ENCODE data around the gene OCA2. TPM values are rescaled to one million over a fixed set of nuclear protein-coding genes. Genes with fewer than 3 reads are reported as not detected.
A peak's percentile ranks its signal among the peaks of the same experiment; 100 is the strongest.

Gene OCA2
- polyA plus RNA-seq, 6 donors from 2014 or later = 0.09 to 0.23 TPM; not detected in 4

GRCh38 chr15:27936164-27936563, 163.0 kb downstream of the OCA2 start:
- Mint-ChIP-seq H3K9me3 (peaks cover 13 to 40% (median 17%) of the 10 kb centered on the region in 7 donors), H3K27me3 (peaks cover 0 to 39% (median 8%) of the 10 kb centered on the region in 3 donors), H3K27ac (no peak overlapping the region), H3K4me3 (peak overlapping the region in 1 of 8 donors; percentile 32), H3K4me1 (no peaks in the 10 kb centered on the region), H3K36me3 (peaks cover 9 to 22% of the 10 kb centered on the region in 2 donors)
- DNase-seq (no peak), ATAC-seq (ENCODE audit: low read depth in 2 of 2) (no peak)

DNA sequence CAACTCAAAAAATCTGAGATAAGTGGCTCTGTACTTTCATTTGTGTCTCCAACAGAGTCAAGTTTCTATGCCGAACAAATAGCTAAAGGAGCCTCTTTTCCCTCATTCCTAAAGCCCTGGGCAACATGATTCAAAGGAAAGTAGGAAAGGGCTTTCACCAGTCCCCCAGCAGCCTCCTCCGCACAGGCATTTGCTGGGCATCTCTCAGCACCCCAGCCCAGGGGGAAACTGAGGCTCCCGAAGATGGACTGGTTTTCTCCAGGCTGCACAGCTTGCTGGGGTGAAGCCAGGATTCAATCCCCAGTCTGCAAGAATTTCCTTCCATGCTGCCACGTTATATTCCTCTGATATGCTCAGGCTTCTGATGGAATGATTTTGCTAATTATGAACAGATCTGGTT, 163.8 kb downstream of the OCA2 start:
- DNase-seq = no peak
- H3K4me3 Mint-ChIP-seq = no peak overlapping the region
- no peak for ATAC-seq (ENCODE audit: low read depth in 2 of 2)
- peaks cover 0 to 36% (median 8%) of the 10 kb centered on the region in 3 donors for H3K27me3 Mint-ChIP-seq
- no peaks in the 10 kb centered on the region for H3K4me1 Mint-ChIP-seq
- H3K9me3 Mint-ChIP-seq = peaks cover 13 to 45% (median 22%) of the 10 kb centered on the region in 7 donors
- H3K36me3 Mint-ChIP-seq = peaks cover 9 to 22% of the 10 kb centered on the region in 2 donors
- H3K27ac Mint-ChIP-seq = no peak overlapping the region

GRCh38 chr15:27934782-27935181, 164.3 kb downstream of the OCA2 start:
- Mint-ChIP-seq H3K36me3 (peaks cover 9 to 22% of the 10 kb centered on the region in 2 donors), H3K4me3 (peak overlapping the region in 1 of 8 donors; percentile 9), H3K4me1 (no peaks in the 10 kb centered on the region), H3K27ac (no peak overlapping the region), H3K27me3 (peaks cover 0 to 31% (median 2%) of the 10 kb centered on the region in 3 donors), H3K9me3 (peaks cover 13 to 45% (median 23%) of the 10 kb centered on the region in 7 donors)
- no peak for DNase-seq
- no peak for ATAC-seq (ENCODE audit: low read depth in 2 of 2)

- Mint-ChIP-seq H3K4me3 (no peak overlapping the region), H3K4me1 (no peaks in the 10 kb centered on the region), H3K36me3 (peaks cover 9 to 22% of the 10 kb centered on the region in 2 donors), H3K9me3 (peaks cover 13 to 45% (median 24%) of the 10 kb centered on the region in 7 donors), H3K27ac (no peak overlapping the region), H3K27me3 (peaks cover 0 to 29% (median 0%) of the 10 kb centered on the region in 3 donors)
- DNase-seq (no peak), ATAC-seq (ENCODE audit: low read depth in 2 of 2) (no peak)
Observed at GRCh38 chr15:27933562-27933961, 165.6 kb downstream of the OCA2 start.

DNA sequence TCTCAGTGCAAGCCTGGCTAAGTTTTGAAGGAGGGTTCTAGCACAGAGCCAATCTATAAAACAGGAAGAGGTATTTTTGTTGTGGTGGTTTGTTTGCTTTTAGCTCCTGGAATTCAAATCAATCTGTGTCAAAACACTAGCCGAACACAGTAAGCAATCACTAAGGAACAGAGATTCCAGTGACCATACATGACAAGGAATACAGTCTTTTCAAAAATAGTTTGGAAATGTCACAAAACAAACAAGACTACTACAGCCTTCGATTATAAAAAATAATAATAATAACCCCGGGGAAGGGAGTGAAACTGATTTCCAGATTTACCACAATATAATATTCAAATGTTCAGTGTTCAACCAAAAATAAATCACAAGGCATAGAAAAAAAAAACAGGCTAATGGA, 166.5 kb downstream of the OCA2 start:
- Mint-ChIP-seq H3K27me3 (peaks cover 0 to 29% (median 0%) of the 10 kb centered on the region in 3 donors), H3K27ac (no peak overlapping the region), H3K4me1 (no peaks in the 10 kb centered on the region), H3K4me3 (no peak overlapping the region), H3K9me3 (peaks cover 13 to 45% (median 27%) of the 10 kb centered on the region in 7 donors), H3K36me3 (peaks cover 9 to 22% of the 10 kb centered on the region in 2 donors)
- ATAC-seq (ENCODE audit: low read depth in 2 of 2) = no peak
- no peak for DNase-seq

DNA sequence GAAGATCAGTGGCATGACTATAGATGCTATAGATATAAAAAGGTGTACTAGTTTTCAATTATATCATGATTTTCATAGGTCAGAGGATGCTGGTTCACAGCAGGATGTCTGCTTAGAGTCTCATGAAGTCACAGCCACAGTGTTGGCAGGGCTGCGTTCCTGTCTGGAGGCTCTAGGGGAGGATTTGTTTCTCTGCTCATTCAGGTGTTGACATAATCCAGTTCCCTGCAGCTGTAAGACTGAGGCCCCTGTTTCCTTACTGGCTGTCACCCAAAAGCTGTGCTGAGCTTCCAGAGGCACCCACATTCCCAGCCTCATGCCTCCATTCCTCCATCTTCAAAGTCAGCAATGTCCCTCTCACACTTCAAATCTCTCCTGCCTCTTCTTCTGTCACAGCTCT, 170.7 kb downstream of the OCA2 start:
- Mint-ChIP-seq H3K27ac (peak overlapping the region in 1 of 6 donors; percentile 40), H3K4me3 (no peak overlapping the region), H3K9me3 (peaks cover 7 to 26% (median 20%) of the 10 kb centered on the region in 7 donors), H3K36me3 (peaks cover 7 to 19% of the 10 kb centered on the region in 2 donors), H3K4me1 (peaks cover 0 to 4% (median 0%) of the 10 kb centered on the region in 3 donors), H3K27me3 (peaks cover 0 to 11% (median 8%) of the 10 kb centered on the region in 3 donors)
- ATAC-seq (ENCODE audit: low read depth in 2 of 2) (no peak), DNase-seq (no peak)

- ATAC-seq (ENCODE audit: low read depth in 2 of 2) = no peak
- no peak for DNase-seq
- Mint-ChIP-seq H3K36me3 (peaks cover 0 to 5% of the 10 kb centered on the region in 2 donors), H3K4me3 (no peak overlapping the region), H3K4me1 (no peaks in the 10 kb centered on the region), H3K27ac (no peak overlapping the region), H3K27me3 (peaks cover 0 to 4% (median 0%) of the 10 kb centered on the region in 3 donors), H3K9me3 (peaks cover 0 to 31% (median 13%) of the 10 kb centered on the region in 7 donors)
Observed at GRCh38 chr15:27912283-27912682, 186.8 kb downstream of the OCA2 start.

DNA sequence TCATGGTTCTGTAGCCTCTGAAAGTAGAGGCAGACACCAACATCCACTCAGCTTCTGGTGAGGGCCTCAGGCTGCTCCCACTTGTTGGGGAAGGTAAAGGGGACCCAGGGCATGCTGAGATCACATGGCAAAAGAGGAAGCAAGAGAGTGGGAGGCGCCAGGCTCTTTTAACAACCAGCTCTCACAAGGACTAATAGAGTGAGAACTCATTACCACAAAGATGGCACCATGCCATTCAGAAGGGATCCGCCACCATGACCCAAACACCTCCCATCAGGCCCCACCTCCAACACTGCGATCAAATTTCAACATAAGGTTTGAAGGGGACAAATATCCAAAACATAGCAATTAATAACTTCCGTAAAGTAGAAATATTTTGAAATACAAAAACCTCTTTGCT, 192.3 kb downstream of the OCA2 start:
- no peak for DNase-seq
- Mint-ChIP-seq H3K4me3 (no peak overlapping the region), H3K36me3 (peaks cover 0 to 11% of the 10 kb centered on the region in 2 donors), H3K27me3 (peaks cover 0 to 6% (median 0%) of the 10 kb centered on the region in 3 donors), H3K9me3 (peaks cover 0 to 40% (median 12%) of the 10 kb centered on the region in 7 donors), H3K27ac (no peak overlapping the region), H3K4me1 (no peaks in the 10 kb centered on the region)
- no peak for ATAC-seq (ENCODE audit: low read depth in 2 of 2)

- H3K27me3 Mint-ChIP-seq = peaks cover 0 to 12% (median 0%) of the 10 kb centered on the region in 3 donors
- ATAC-seq (ENCODE audit: low read depth in 2 of 2) = no peak
- no peak for DNase-seq
- H3K4me3 Mint-ChIP-seq = no peak overlapping the region
- peak overlapping the region in 1 of 6 donors; percentile 6 for H3K27ac Mint-ChIP-seq
- peaks cover 0 to 28% (median 4%) of the 10 kb centered on the region in 7 donors for H3K9me3 Mint-ChIP-seq
- H3K36me3 Mint-ChIP-seq = peaks cover 0 to 6% of the 10 kb centered on the region in 2 donors
- H3K4me1 Mint-ChIP-seq = peaks cover 0 to 13% (median 7%) of the 10 kb centered on the region in 3 donors
Observed at GRCh38 chr15:27903405-27903804, 195.7 kb downstream of the OCA2 start.

DNA sequence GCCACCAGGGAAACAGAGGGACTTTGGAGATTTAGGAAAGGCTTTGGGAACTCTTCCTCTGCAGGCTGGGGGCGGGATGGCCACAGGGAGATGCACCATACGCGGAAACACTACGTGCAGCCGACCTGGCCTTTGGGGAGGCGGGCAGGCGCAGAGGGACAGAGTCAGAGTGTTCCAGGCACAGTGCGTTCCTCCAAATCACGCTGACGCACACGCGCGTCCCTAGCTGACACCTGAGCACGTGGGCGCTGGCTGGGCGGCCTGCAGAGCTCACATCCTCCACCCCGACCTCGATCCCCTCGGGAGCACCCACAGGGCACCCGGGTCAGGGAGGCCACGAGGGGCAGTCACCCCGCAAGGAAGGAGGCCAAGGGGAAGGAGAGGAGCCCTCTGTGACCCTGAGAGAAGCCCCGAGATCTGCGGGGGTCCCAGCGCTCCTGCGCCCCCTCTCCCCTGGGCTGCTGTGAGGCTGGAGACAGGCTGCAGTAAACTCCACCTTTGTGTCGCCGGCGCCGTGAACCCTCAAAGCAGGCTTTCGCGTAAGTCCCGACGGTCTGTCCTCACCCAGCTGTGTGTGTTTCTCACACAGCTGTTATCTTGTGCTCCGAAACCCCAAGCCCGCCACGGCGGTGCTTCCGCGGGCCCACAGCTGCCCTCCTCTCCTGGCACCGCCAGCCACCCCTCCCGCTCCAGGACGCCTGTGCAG, 196.3 kb downstream of the OCA2 start:
- no peak for ATAC-seq (ENCODE audit: low read depth in 2 of 2)
- Mint-ChIP-seq H3K27ac (no peak overlapping the region), H3K27me3 (peaks cover 0 to 12% (median 0%) of the 10 kb centered on the region in 3 donors), H3K4me3 (no peak overlapping the region), H3K9me3 (peaks cover 0 to 29% (median 4%) of the 10 kb centered on the region in 7 donors), H3K36me3 (peaks cover 0 to 6% of the 10 kb centered on the region in 2 donors), H3K4me1 (peaks cover 0 to 13% (median 7%) of the 10 kb centered on the region in 3 donors)
- DNase-seq = no peak

DNA sequence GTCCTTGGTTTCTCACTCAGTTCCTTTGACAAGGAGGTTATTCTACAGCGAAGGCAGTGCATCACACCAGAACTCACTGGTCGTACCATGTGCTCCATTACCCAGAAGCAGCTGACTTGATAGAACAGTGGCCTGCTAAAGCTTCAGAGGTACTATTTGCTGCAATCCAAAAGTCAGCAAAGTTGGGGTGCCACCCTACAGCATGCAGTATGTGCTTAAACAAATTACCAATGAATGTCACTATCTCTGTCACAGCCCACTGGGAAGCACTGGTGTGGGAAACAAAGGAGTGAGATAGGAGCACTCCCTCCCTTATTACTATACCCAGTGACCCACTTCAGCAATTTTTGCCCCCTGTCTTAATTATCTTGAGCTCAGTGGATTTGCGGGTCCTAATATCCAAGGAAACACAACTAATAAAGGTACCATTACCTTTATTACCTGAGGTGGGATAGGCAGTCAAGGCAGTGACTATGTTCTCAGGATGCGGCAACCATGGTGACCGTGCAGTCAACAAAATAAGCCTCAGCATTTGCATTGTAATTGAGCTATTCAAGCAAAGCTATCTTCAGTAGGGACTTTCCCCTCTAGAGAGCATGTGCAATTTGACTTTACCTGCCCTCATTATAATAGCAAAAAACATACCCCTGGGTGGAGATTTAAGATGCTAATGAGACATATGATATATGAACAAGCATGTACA, 199.4 kb downstream of the OCA2 start:
- peaks cover 11 to 12% of the 10 kb centered on the region in 2 donors for H3K36me3 Mint-ChIP-seq
- peak; percentile 58 to 71 for ATAC-seq (ENCODE audit: low read depth in 2 of 2)
- peaks cover 0 to 12% (median 0%) of the 10 kb centered on the region in 3 donors for H3K27me3 Mint-ChIP-seq
- H3K9me3 Mint-ChIP-seq = peaks cover 3 to 27% (median 9%) of the 10 kb centered on the region in 7 donors
- peaks cover 0 to 13% (median 7%) of the 10 kb centered on the region in 3 donors for H3K4me1 Mint-ChIP-seq
- peak overlapping the region in 1 of 8 donors; percentile 16 for H3K4me3 Mint-ChIP-seq
- DNase-seq = peak; percentile 0
- peak overlapping the region in 1 of 6 donors; percentile 38 for H3K27ac Mint-ChIP-seq

DNA sequence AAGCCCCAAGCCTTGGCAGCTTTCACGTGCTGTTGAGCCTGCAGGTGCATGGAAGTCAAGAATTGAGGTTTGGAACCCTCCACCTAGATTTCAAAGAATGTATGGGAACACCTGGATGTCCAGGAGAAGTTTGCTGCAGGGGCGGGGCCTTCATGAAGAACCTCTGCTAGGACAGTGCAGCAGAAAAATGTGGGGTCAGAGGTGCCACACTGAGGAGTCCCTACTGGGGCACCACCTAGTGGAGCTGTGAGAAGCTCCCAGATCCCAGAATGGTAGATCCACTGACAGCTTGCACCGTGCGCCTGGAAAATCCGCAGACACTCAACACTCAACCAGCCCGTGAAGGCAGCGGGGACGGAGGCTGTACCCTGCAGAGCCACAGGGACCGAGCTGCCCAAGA, 201.6 kb downstream of the OCA2 start:
- Mint-ChIP-seq H3K9me3 (peaks cover 12 to 43% (median 22%) of the 10 kb centered on the region in 7 donors), H3K27me3 (peaks cover 0 to 5% (median 0%) of the 10 kb centered on the region in 3 donors), H3K27ac (no peak overlapping the region), H3K4me1 (peaks cover 0 to 13% (median 7%) of the 10 kb centered on the region in 3 donors), H3K4me3 (peak overlapping the region in 1 of 8 donors; percentile 51), H3K36me3 (peaks cover 15 to 19% of the 10 kb centered on the region in 2 donors)
- no peak for DNase-seq
- no peak for ATAC-seq (ENCODE audit: low read depth in 2 of 2)

DNA sequence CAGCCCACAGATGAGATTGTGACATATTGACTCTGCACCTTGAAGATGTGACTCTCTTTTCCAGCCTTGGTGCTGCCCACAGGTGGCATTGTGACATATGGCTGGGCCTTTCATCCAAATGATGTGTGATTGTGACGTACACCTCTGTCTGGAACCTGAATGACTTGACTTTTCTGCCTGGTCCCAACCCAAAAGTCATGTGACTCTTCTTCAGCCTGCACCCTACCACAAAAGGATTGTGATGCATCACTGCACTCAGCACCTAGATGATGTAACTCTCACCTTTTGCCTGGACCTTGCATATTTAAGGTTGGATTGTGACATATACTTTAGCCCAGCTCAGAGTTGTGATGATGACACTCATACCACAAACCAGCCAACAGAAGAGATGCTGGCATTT, 204.5 kb downstream of the OCA2 start:
- no peak overlapping the region for H3K27ac Mint-ChIP-seq
- DNase-seq (no peak), ATAC-seq (ENCODE audit: low read depth in 2 of 2) (no peak)
- H3K27me3 Mint-ChIP-seq = peaks cover 0 to under 1% (median 0%) of the 10 kb centered on the region in 3 donors
- no peak overlapping the region for H3K4me3 Mint-ChIP-seq
- H3K9me3 Mint-ChIP-seq = peaks cover 24 to 71% (median 41%) of the 10 kb centered on the region in 7 donors
- peaks cover 19 to 28% of the 10 kb centered on the region in 2 donors for H3K36me3 Mint-ChIP-seq
- H3K4me1 Mint-ChIP-seq = peaks cover 0 to 4% (median 0%) of the 10 kb centered on the region in 3 donors

Data from naive B cell (primary cell).